ENCODE data around the gene VAT1L.
"Not testable (repeated sequence)": the region's sequence is repeated elsewhere in the genome, so short reads cannot be mapped to it uniquely, and the experiment has no call there.

The VAT1L gene

GRCh38 chr16:77967054-77967904 lies 178.9 kb downstream of the VAT1L start:
- no peak for TF ChIP-seq POLR2A (IDR thresholded peaks at IDR 0.05; ENCODE audit: low read depth, low read length)
- DNase-seq (ENCODE audit: insufficient read length, low spot score) (no peak), FAIRE-seq (no peak)

GRCh38 chr16:77969861-77970260 lies 181.5 kb downstream of the VAT1L start:
- DNase-seq (ENCODE audit: insufficient read length, low spot score) (no peak), FAIRE-seq (no peak)
- no peak for TF ChIP-seq POLR2A (IDR thresholded peaks at IDR 0.05; ENCODE audit: low read depth, low read length)

- no peak for FAIRE-seq
- no peak for TF ChIP-seq POLR2A (IDR thresholded peaks at IDR 0.05; ENCODE audit: low read depth, low read length)
- no peak for DNase-seq (ENCODE audit: insufficient read length, low spot score)
Measured at GRCh38 chr16:77970371-77970770, 182.0 kb downstream of the VAT1L start.

DNA sequence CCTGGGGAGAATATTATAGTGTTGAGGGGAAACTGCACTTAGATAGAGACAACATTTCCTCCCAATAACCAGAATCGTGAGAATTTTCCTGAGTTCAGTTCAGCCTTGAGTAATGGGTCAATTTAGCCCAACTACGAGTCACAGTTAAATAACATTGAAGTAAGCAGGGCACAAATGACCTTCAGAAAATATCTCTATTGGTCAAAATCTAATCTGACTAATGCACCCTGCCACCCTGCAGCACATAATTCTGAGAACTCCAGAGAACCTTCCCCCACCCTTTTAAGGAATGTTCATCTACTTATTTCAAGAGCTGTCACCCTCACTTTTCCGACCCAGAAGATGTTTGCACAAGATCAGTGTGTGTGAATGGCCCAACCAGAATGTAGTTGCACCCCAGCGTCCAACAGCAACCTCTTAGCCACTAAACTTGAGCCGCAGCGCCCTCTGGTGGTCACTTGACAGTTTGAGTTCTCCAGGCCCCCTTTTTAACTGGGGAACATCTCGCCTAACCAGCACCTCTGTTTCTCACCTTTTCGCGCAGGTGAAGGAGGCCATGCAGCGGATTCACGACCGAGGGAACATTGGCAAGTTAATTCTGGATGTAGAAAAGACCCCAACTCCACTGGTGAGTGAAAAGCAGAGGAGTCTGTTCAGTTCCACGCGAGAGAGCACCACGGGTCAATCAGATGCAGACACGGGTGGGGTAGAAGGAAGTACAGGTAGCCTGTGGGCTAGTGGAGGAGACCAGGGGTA lies 183.1 kb downstream of the VAT1L start:
- FAIRE-seq (peak; percentile 11), DNase-seq (ENCODE audit: insufficient read length, low spot score) (peak; percentile 38)
- no peak for TF ChIP-seq POLR2A (IDR thresholded peaks at IDR 0.05; ENCODE audit: low read depth, low read length)

GRCh38 chr16:77972062-77972392 lies 183.7 kb downstream of the VAT1L start:
- DNase-seq (ENCODE audit: insufficient read length, low spot score): no peak
- no peak for FAIRE-seq
- TF ChIP-seq POLR2A (IDR thresholded peaks at IDR 0.05; ENCODE audit: low read depth, low read length): no peak

- FAIRE-seq: no peak
- no peak for TF ChIP-seq POLR2A (IDR thresholded peaks at IDR 0.05; ENCODE audit: low read depth, low read length)
Measured at GRCh38 chr16:77974883-77975282, 186.5 kb downstream of the VAT1L start.

GRCh38 chr16:77975942-77976341 lies 187.6 kb downstream of the VAT1L start:
- TF ChIP-seq POLR2A (IDR thresholded peaks at IDR 0.05; ENCODE audit: low read depth, low read length): no peak
- DNase-seq (ENCODE audit: insufficient read length, low spot score): no peak
- no peak for FAIRE-seq

More at GRCh38 chr16:77974883-77975282, 186.5 kb downstream of the VAT1L start:
- no peak for DNase-seq (ENCODE audit: insufficient read length, low spot score)

GRCh38 chr16:77977339-77977738 lies 189.0 kb downstream of the VAT1L start:
- no peak for DNase-seq (ENCODE audit: insufficient read length, low spot score)
- FAIRE-seq: no peak
- TF ChIP-seq POLR2A (IDR thresholded peaks at IDR 0.05; ENCODE audit: low read depth, low read length): no peak

DNA sequence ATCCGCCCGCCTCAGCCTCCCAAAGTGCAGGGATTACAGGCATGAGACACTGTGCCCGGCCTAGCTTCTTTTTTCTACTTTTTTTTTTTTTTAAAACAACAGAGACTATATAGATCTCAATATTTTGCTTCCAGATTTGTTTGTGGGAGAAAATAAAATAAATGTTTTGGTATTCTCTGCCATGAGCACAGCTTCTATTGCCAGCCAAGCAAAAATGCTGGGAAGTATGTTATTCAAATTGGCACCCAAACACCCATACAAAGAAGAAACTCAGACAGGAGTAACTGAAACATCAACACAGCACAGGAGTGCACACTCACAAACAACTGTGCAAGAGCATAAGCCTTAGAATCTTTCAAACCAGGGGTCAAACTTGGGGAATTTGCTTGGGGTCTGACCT lies 196.7 kb downstream of the VAT1L start:
- DNase-seq (ENCODE audit: insufficient read length, low spot score) (no peak), FAIRE-seq (no peak)
- no peak for TF ChIP-seq POLR2A (IDR thresholded peaks at IDR 0.05; ENCODE audit: low read depth, low read length)

DNA sequence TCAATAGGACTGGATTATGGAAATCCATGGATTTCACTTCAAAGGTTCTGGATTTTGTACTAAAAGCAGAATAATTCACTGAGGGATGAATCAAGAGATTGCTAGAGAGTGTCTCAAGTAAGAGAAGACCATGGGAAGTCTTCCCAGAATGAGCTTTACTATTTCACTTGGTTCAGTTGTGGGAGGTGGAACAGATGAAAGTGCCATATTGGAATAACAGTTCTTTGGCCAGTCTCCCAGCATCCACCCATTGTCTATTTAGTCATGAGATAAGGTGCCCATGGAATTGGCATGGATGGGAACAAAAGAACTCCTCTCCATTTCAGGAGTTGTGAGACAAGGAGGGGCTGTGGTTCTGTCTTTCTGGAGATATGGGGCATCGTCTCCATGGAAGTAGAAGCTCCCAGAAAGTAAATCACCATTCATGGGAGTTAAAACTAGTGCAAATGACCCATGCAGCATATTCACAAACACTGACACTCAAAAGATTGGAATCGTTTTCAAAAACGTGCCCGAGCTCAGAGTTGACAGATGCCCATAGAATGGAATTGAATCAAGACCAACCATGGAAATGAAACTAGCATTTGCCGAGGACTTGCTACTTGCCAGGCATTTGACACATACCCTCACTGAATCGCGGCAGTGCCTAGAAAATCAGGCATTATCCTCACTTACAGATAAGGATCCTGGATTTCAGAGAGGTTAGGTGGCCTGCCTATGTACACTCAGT lies 197.8 kb downstream of the VAT1L start:
- no peak for FAIRE-seq
- DNase-seq (ENCODE audit: insufficient read length, low spot score): no peak
- TF ChIP-seq POLR2A (IDR thresholded peaks at IDR 0.05; ENCODE audit: low read depth, low read length): no peak

DNA sequence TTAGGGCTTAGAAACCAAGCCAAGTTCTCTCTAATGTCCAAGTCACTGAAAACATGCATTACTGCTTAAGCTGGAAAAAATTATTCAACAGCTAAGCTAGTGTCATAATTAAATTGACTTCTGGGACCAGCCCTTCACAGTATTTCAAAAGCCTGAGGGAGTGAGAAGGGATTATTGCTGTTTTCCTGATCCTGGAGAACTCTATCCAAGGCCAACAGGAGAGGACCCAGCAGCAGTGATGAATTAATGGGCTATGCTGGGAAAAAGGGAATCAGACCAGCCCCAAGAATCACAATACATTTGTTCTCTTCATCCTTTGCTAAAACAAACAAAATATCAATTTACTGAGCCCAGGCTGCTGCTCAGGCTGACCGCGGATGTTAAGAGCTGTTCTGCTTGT lies 199.4 kb downstream of the VAT1L start:
- FAIRE-seq (no peak), DNase-seq (ENCODE audit: insufficient read length, low spot score) (no peak)
- no peak for TF ChIP-seq POLR2A (IDR thresholded peaks at IDR 0.05; ENCODE audit: low read depth, low read length)

DNA sequence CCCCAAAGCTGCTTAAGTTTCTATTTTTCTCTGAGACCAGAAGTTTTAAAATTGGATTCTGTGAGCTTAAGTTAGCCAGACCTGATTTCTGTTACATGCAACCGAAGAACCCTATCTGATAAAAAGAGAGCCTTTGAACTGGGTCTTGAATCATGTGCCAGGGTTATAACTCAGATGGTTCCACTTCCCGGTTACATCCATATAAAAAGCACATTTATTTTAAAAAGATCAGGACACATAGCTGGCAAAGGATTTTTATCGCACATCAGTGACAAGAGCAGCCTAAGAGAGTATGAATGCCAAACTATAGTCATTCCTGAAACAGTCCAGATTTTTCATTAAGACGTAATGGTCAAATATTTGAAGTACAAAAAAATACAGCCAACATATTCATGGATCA lies 201.5 kb downstream of the VAT1L start:
- no peak for FAIRE-seq
- no peak for TF ChIP-seq POLR2A (IDR thresholded peaks at IDR 0.05; ENCODE audit: low read depth, low read length)
- no peak for DNase-seq (ENCODE audit: insufficient read length, low spot score)

GRCh38 chr16:77991701-77992100 lies 203.3 kb downstream of the VAT1L start:
- no peak for TF ChIP-seq POLR2A (IDR thresholded peaks at IDR 0.05; ENCODE audit: low read depth, low read length)
- DNase-seq (ENCODE audit: insufficient read length, low spot score): no peak
- no peak for FAIRE-seq

- FAIRE-seq: not testable (repeated sequence)
Measured at GRCh38 chr16:77992381-77992780, 204.0 kb downstream of the VAT1L start.

More at GRCh38 chr16:77992381-77992780, 204.0 kb downstream of the VAT1L start:
- DNase-seq (ENCODE audit: insufficient read length, low spot score): not testable (repeated sequence)
